Peyer's patch (tissue), 4 donors: ENCODE data around the gene SHC2.

Experiments used
- POLR2A ChIP-seq, 2 donors: fragments of 450-650 bp; IDR thresholded peaks; one replicate each; pipeline ENCODE4 v1.5.1; 2017; ENCODE audit warnings: antibody characterized with exemption in 2 of 2, mild to moderate bottlenecking in 2 of 2, moderate library complexity in 2 of 2
- TF ChIP-seq, protein P1 (sequence below), 6 experiments: fragments of 450-650 bp in 4 of 6; fragments of 200-600 bp in 2 of 6; sonication (generic) in 1 of 6; IDR thresholded peaks; one replicate each; pipeline ENCODE4 v1.5.1; 2017 to 2019; ENCODE audit warnings: antibody characterized with exemption in 6 of 6, mild to moderate bottlenecking in 3 of 6, moderate library complexity in 1 of 6

- TF ChIP-seq, protein P1, sequence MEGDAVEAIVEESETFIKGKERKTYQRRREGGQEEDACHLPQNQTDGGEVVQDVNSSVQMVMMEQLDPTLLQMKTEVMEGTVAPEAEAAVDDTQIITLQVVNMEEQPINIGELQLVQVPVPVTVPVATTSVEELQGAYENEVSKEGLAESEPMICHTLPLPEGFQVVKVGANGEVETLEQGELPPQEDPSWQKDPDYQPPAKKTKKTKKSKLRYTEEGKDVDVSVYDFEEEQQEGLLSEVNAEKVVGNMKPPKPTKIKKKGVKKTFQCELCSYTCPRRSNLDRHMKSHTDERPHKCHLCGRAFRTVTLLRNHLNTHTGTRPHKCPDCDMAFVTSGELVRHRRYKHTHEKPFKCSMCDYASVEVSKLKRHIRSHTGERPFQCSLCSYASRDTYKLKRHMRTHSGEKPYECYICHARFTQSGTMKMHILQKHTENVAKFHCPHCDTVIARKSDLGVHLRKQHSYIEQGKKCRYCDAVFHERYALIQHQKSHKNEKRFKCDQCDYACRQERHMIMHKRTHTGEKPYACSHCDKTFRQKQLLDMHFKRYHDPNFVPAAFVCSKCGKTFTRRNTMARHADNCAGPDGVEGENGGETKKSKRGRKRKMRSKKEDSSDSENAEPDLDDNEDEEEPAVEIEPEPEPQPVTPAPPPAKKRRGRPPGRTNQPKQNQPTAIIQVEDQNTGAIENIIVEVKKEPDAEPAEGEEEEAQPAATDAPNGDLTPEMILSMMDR (IDR thresholded peaks at IDR 0.05) = no peak
- no peak for TF ChIP-seq POLR2A (IDR thresholded peaks at IDR 0.05)
These were observed 38.5 kb downstream of the SHC2 start for GRCh38 chr19:422213-422916.
